GM12873 (cell line): ENCODE results near the gene NXT1.

Experiments used
- CTCF ChIP-seq: IDR thresholded peaks from 2 replicates; pipeline ENCODE4 v1.5.1; 2012; ENCODE audit warnings: low read depth, mild to moderate bottlenecking, moderate library complexity, low read length, control low read depth; ENCODE audit not compliant: insufficient read depth; ENCODE audit errors: missing control alignments

Gene NXT1

DNA sequence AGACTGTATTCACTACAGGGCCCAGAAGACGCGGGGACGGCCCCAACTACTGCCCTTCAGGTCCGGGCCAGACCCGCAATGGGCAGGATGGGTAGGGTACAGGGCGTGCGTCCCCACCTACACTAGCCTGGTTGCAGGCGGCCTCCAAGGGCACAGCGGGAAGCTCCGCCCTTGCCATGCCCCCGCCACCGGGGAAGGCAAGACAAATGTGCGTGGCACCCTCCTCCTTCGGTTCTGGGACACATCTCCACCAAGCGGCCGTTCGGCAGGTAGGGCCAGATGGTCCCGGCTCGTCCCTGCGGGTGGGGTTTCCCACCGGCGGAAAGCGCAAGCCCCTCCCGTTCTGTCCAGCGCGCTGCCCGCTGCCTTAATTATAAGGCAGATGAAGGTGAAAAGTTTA is 5.6 kb downstream of the NXT1 start:
- TF ChIP-seq CTCF, result no peak

GRCh38 chr20:23357767-23358562 is 7.4 kb downstream of the NXT1 start:
- no peak for TF ChIP-seq CTCF

GRCh38 chr20:23358563-23358906 is 7.9 kb downstream of the NXT1 start:
- TF ChIP-seq CTCF, result no peak

DNA sequence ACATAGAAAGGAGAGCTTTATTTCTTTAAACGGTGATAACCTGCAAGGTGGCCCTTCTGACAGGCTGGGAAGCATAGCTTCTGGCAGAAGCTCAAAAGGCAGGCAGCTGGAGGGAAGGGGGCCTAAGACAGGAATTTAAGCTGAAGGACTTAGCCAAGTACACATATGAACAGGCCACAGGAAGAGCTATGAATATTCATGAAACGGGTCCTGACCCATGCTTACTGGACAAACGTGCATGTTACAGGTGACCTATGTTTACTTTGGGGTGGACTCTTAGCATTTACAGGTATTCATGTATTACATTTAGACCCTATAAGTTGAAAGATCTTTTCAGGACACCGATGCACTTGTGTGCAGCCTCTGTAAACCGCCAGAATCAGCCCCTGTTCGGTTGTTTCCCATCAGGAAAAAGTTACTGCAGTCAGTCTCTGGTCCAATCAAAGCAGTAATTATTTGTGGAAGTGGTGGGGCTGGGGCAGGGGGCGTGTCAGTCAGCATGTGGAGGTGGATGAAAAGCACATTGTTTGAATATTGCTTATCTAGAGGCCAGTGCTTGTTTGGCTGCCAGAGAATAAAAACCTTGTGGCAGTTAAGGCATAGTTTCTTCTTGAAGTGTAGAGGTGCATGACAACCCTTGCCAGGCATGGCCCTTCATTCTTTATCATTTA is 8.5 kb downstream of the NXT1 start:
- no peak for TF ChIP-seq CTCF

GRCh38 chr20:23360531-23360930 is 9.9 kb downstream of the NXT1 start:
- no peak for TF ChIP-seq CTCF

- TF ChIP-seq CTCF, result no peak
Measured at GRCh38 chr20:23361119-23361475, 10.5 kb downstream of the NXT1 start.

- TF ChIP-seq CTCF, result no peak
Measured at GRCh38 chr20:23361476-23362391, 11.1 kb downstream of the NXT1 start, which contains the start of gene GZF1. Gene GZF1 (plus strand): TSS chr20:23362182. CDS start chr20:23364384, 2,202 bp downstream.
